Gastrocnemius medialis (tissue), 4 donors: Measurements from ENCODE around the gene MAL. TPM values are rescaled to one million over a fixed set of nuclear protein-coding genes. Genes with fewer than 3 reads are reported as not detected.

Experiments used
- ATAC-seq, 2 donors: fragments of 150-250 bp; one replicate each; pipeline ENCODE4 v1.9.1; 2016
- DNase-seq, 2 donors: peaks; one replicate each; pipeline ENCODE4 v3.0.0-alpha.2; 2019
- H3K27ac ChIP-seq, 4 donors: fragments of 200-600 bp; sonication (generic); 1 replicate in 1 of 4; 2 replicates in 3 of 4; pipeline ENCODE4 v1.5.1; 2016 to 2018; ENCODE audit warnings: mild to moderate bottlenecking in 2 of 4, moderate library complexity in 1 of 4
- H3K27me3 ChIP-seq, 3 donors: fragments of 200-600 bp; sonication (generic) in 2 of 3; 1 replicate in 1 of 3; 2 replicates in 2 of 3; pipeline versions ENCODE4 v1.5.1 to v1.6.0; 2016 to 2019; ENCODE audit warnings: mild to moderate bottlenecking in 1 of 3, moderate library complexity in 1 of 3
- H3K36me3 ChIP-seq, 2 donors: fragments of 200-600 bp; sonication (generic) in 1 of 2; one replicate each; pipeline ENCODE4 v1.5.1; 2017 to 2018
- H3K4me1 ChIP-seq, 2 donors: fragments of 200-600 bp; sonication (generic) in 1 of 2; one replicate each; pipeline ENCODE4 v1.5.1; 2016 to 2017; ENCODE audit warnings: mild to moderate bottlenecking in 2 of 2
- H3K4me3 ChIP-seq, 4 donors: fragments of 200-600 bp; sonication (generic) in 3 of 4; 1 replicate in 1 of 4; 2 replicates in 3 of 4; pipeline ENCODE4 v1.5.1; 2016 to 2019; ENCODE audit warnings: mild to moderate bottlenecking in 2 of 4
- H3K9me3 ChIP-seq, 3 donors: fragments of 200-600 bp; sonication (generic) in 2 of 3; 1 replicate in 1 of 3; 2 replicates in 2 of 3; pipeline ENCODE4 v1.5.1; 2016 to 2019
- POLR2A ChIP-seq, 2 donors: fragments of 450-650 bp; IDR thresholded peaks; one replicate each; pipeline ENCODE4 v1.6.1; 2017; ENCODE audit warnings: antibody characterized with exemption in 2 of 2, mild to moderate bottlenecking in 2 of 2, moderate library complexity in 2 of 2
- in situ Hi-C, 4 donors: fragments of 200-750 bp; cut with MboI; loops; one replicate each; pipeline versions ENCODE4 v1.15.0 to v1.8.0; 2017; ENCODE audit warnings: low sequenced_read_pairs in 4 of 4
- intact Hi-C: fragments of 100-400 bp; cut with DNase I; formaldehyde crosslinking; loops from one replicate; pipeline ENCODE4 v1.15.1; 2023; ENCODE audit warnings: low total_unique reads
- total RNA-seq, 4 donors: library from RNA; depleted of rRNA; stranded (reverse); fragments of >200 nt; gene quantifications; one replicate each; pipeline versions ENCODE4 v1.1.0 to v1.2.3, GENCODE V29; 2016
- TF ChIP-seq, protein P1 (sequence below), 5 experiments: fragments of 450-650 bp in 3 of 5; fragments of 200-600 bp in 2 of 5; sonication (generic) in 2 of 5; IDR thresholded peaks in 4 of 5; conservative IDR thresholded peaks in 1 of 5; 1 replicate in 4 of 5; 2 replicates in 1 of 5; pipeline ENCODE4 v1.5.1; 2016 to 2019; ENCODE audit warnings: antibody characterized with exemption in 5 of 5, mild to moderate bottlenecking in 3 of 5, moderate library complexity in 3 of 5

Gene MAL
- total RNA-seq, 4 donors from 2014 or later = 0.64 to 2.4 (median 0.87) TPM; not detected in 1

DNA sequence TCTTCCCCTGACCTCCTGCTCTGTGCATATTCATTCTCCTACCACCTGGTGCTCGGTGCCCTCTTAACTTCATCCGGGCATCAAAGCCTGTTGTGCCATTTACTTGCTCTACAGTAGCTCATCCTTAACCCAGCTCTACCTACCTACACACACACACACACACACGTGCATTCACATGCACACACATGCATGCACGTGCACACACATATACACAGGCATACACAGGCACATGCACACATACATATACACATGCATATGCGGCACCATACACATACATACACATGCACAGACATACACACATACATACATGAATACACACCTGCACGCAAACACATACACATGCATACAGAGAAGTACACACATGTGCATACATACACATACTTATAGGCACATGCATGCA is 14.5 kb downstream of the MAL start:
- intact Hi-C loops = no loop called here
- no peak for ATAC-seq

DNA sequence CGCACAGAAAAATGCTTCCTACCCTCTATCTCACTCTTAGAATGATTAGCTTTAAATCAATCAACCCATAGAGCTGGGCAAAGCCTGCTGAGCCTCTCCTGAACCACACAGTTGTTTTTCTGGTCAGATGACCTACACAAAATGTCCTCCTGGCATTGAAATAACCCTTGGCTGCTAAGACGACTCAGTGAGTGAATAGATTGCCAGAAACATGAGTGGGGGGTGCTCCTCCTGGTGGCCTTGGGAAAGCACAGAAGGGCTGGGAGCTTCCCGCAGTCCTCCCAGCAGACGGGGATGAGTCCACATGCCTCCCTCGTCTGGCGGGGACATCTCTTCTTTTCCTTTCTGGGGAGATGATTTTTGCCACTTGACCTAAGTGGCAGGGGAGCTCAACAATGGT is 14.9 kb downstream of the MAL start:
- TF ChIP-seq POLR2A (IDR thresholded peaks at IDR 0.05) = no peak
- in situ Hi-C loops (no loop called here), intact Hi-C loops (no loop called here)
- H3K27ac ChIP-seq = no peak overlapping the region
- no peak for DNase-seq
- H3K4me3 ChIP-seq = no peak overlapping the region
- ATAC-seq = no peak
- no peaks in the 10 kb centered on the region for H3K9me3 ChIP-seq
- H3K4me1 ChIP-seq = peaks cover 13 to 14% of the 10 kb centered on the region in 2 donors
- no peaks in the 10 kb centered on the region for H3K27me3 ChIP-seq
- H3K36me3 ChIP-seq = no peaks in the 10 kb centered on the region

More for the DNA sequence above, 14.5 kb downstream of the MAL start:
- no peak for TF ChIP-seq POLR2A (IDR thresholded peaks at IDR 0.05)
- TF ChIP-seq, protein P1, sequence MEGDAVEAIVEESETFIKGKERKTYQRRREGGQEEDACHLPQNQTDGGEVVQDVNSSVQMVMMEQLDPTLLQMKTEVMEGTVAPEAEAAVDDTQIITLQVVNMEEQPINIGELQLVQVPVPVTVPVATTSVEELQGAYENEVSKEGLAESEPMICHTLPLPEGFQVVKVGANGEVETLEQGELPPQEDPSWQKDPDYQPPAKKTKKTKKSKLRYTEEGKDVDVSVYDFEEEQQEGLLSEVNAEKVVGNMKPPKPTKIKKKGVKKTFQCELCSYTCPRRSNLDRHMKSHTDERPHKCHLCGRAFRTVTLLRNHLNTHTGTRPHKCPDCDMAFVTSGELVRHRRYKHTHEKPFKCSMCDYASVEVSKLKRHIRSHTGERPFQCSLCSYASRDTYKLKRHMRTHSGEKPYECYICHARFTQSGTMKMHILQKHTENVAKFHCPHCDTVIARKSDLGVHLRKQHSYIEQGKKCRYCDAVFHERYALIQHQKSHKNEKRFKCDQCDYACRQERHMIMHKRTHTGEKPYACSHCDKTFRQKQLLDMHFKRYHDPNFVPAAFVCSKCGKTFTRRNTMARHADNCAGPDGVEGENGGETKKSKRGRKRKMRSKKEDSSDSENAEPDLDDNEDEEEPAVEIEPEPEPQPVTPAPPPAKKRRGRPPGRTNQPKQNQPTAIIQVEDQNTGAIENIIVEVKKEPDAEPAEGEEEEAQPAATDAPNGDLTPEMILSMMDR (IDR thresholded peaks at IDR 0.05 in 4 of 5, conservative IDR thresholded peaks at IDR 0.05 in 1 of 5) = no peak
- DNase-seq = no peak
- in situ Hi-C loops = no loop called here
- H3K27ac ChIP-seq = no peak overlapping the region
- no peak overlapping the region for H3K4me3 ChIP-seq
- no peaks in the 10 kb centered on the region for H3K36me3 ChIP-seq
- H3K9me3 ChIP-seq = no peaks in the 10 kb centered on the region
- H3K4me1 ChIP-seq = peaks cover 13 to 14% of the 10 kb centered on the region in 2 donors
- H3K27me3 ChIP-seq = no peaks in the 10 kb centered on the region

DNA sequence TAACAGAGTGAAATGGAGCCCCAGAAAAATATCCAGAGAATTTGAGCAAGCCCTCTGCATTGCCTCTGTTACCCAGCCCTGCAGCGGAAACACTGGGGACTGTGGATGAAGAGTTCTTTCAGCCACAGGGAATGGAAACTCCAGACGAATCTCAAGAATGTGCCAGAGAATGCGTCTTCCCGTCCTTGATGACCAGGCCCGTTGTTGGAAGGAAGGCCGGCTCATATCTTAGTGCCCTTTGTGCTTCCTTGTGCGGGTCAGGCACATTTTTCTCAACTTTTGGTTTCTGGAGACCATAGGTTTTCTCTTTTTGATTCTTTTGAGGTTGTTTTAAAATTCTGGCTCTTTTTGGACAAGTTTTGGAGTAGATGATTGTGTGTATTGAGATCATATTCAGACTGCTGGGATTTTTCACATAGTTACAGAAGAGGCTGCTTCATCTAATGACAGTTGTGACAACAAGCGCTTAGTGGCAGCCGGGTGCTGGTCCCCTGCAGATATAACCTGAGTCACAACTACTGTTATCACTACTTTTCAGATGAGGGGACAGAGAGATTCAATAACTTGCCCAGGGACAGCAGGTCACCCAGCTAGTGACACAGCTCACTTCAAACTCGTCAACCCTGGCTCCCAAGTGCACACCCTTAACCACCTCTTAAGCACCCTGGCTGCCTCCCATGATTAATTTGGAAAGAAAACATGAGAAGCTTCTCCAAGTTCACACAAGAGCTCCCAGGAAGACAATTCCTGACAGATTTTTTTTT is 15.7 kb downstream of the MAL start:
- ATAC-seq (no peak), DNase-seq (no peak)
- H3K27me3 ChIP-seq = no peaks in the 10 kb centered on the region
- peaks cover 13 to 14% of the 10 kb centered on the region in 2 donors for H3K4me1 ChIP-seq
- H3K27ac ChIP-seq = no peak overlapping the region
- in situ Hi-C loops = no loop called here
- H3K4me3 ChIP-seq = no peak overlapping the region
- H3K36me3 ChIP-seq = no peaks in the 10 kb centered on the region
- TF ChIP-seq, protein P1 (IDR thresholded peaks at IDR 0.05 in 4 of 5, conservative IDR thresholded peaks at IDR 0.05 in 1 of 5) = no peak
- no peak for TF ChIP-seq POLR2A (IDR thresholded peaks at IDR 0.05)
- intact Hi-C loops = no loop called here
- H3K9me3 ChIP-seq = no peaks in the 10 kb centered on the region

DNA sequence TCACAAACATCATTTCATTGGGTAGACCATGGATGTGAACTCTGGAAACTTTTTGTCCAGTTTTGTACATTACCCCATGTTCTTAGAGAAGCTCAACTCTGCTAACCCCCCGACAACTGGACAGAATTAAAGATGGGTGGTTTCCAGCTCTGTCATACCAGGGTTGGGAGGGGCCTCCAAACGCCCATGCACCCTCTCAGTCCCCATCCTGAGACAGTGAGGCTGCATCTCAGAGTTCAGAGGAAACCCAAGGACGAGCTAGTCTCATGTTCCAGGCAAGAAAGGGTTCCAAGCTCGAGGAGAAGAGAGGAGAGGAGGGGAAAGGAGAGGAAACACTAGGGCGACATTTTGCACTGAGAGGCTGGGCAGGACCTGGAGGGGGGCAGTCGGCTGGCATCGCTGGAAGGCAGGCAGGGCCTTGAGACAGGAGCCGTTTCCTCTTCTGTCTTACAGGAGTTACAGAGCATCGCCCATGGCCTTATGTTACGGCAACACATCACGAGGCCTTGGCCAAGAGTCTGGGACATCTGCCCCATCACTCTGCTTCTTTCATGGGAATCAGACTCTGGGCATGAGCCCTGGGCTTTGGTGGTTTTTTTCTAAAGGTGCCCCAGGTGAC is 16.4 kb downstream of the MAL start:
- H3K4me1 ChIP-seq = peaks cover 13 to 14% of the 10 kb centered on the region in 2 donors
- H3K4me3 ChIP-seq = no peak overlapping the region
- intact Hi-C loops = no loop called here
- H3K36me3 ChIP-seq = no peaks in the 10 kb centered on the region
- in situ Hi-C loops = no loop called here
- H3K27me3 ChIP-seq = no peaks in the 10 kb centered on the region
- no peak for DNase-seq
- no peak for TF ChIP-seq POLR2A (IDR thresholded peaks at IDR 0.05)
- TF ChIP-seq, protein P1 (IDR thresholded peaks at IDR 0.05 in 4 of 5, conservative IDR thresholded peaks at IDR 0.05 in 1 of 5) = no peak
- no peaks in the 10 kb centered on the region for H3K9me3 ChIP-seq
- no peak overlapping the region for H3K27ac ChIP-seq
- no peak for ATAC-seq

DNA sequence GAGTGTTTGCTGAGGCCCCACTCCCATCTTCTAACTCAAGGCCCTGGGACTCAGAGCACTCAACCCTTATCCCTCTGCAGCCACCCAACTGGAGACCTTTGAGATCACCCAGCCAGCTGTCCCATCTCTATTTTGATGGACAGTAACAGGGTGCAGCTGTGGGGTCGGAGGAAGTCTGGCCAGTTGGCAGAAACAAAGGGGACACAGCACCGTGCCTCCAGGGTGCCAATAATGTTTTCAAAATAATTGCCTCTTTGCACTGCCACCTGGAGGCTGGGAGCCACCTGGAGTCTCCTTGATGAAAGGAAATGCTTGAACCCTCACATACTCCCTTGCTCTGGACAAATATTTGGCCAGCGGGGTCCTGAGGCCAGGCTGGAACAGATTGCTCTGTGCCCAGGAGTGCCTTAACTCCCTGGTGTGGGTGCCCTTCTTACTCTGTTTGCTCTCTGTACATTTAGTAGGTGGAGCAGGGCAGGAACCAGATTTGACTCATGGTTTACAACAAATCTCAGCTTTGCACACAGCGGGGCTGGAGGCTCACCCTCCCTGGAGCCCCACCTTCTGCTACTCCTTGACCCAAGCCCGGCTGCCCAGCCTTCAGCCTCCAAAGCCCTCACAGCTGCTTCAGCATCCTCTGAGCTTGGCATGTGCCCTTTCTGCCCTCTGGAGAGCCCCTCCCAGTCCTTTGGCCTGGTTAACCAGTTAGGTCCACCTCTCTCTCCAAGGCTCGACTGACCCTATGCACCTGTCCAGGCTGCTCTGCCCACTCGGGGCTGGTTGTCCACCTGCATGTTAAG is 17.2 kb downstream of the MAL start:
- no peaks in the 10 kb centered on the region for H3K27me3 ChIP-seq
- ATAC-seq (peak in 1 of 2 donors; percentile 7), DNase-seq (no peak)
- intact Hi-C loops = no loop called here
- H3K4me1 ChIP-seq = peaks cover 13 to 14% of the 10 kb centered on the region in 2 donors
- no peak for TF ChIP-seq POLR2A (IDR thresholded peaks at IDR 0.05)
- TF ChIP-seq, protein P1 (IDR thresholded peaks at IDR 0.05 in 4 of 5, conservative IDR thresholded peaks at IDR 0.05 in 1 of 5) = no peak
- H3K27ac ChIP-seq = peak overlapping the region in 3 of 4 donors; percentile 77 to 83 (median 78)
- no peaks in the 10 kb centered on the region for H3K9me3 ChIP-seq
- H3K4me3 ChIP-seq = peak overlapping the region in 1 of 4 donors; percentile 10
- H3K36me3 ChIP-seq = no peaks in the 10 kb centered on the region
- in situ Hi-C loops = no loop called here
